GM18909 (cell line): Measurements from ENCODE around the gene CNTNAP2.
"Not testable (repeated sequence)": the region's sequence is repeated elsewhere in the genome, so short reads cannot be mapped to it uniquely, and the experiment has no call there.

ENCODE experiments used
- ATAC-seq: cut with Tn5 transposase; IDR thresholded peaks from one replicate; pipeline ENCODE4 v1.9.1; 2021; ENCODE audit warnings: mild to moderate bottlenecking; ENCODE audit not compliant: unreplicated experiment, poor library complexity

The CNTNAP2 gene

DNA sequence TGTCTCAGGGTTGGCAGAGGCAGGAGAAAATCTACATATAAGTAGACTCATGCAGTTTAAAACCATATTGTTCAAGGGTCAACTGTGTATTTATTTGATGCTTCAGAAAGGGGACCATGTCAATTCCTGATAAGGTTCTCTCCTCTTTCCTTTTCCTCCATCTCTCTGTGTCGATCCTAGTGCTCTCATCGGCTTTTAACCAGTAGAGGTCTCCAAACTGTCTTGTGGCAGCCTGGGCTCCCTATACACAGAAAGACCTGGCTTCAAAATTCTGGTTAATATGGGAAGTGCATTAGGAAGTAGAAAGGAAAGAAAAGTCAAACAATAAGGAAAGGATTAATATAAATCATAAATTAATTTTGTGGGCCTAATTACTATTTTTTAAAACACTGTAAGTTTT, 2169.5 kb downstream of the CNTNAP2 start:
- ATAC-seq = no peak

DNA sequence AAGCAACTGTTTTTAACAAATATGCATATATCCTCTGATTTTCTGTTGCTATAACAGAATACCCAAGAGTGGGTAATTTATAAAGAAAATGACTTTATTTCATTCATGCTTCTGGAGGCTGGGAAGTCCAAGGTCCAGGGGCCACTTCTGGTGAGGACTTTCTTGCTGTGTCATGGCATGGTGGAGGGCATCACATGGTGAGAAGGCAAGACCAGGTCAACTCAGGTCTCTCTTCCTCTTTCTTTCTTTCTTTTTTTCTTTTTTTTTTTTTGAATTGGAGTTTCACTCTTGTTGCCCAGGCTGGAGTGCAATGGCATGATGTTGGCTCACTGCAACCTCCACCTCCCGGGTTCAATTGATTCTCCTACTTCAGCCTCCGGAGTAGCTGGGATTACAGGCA, 2170.9 kb downstream of the CNTNAP2 start:
- ATAC-seq = no peak

GRCh38 chr7:148288592-148289151, 2172.1 kb downstream of the CNTNAP2 start:
- ATAC-seq = no peak

GRCh38 chr7:148289630-148290029, 2173.0 kb downstream of the CNTNAP2 start:
- no peak for ATAC-seq

DNA sequence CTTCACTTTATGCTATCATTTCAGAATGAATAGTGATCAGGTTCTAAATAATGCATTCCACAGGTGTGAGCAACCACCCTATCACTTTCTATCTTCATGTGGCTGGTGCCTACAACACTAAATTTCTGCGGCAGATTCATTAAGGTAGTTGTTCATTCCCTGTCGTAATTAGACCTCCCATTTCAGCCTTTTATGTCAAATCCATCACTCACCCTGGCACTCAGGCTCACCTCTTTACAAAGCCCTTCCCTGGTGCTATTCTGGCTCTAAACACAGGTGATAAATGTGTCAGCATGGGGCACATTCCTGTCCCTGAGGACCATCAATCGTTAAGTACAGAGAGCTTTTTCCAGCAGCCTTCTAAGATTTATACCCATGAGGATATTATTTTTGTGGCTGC, 2173.9 kb downstream of the CNTNAP2 start:
- no peak for ATAC-seq

DNA sequence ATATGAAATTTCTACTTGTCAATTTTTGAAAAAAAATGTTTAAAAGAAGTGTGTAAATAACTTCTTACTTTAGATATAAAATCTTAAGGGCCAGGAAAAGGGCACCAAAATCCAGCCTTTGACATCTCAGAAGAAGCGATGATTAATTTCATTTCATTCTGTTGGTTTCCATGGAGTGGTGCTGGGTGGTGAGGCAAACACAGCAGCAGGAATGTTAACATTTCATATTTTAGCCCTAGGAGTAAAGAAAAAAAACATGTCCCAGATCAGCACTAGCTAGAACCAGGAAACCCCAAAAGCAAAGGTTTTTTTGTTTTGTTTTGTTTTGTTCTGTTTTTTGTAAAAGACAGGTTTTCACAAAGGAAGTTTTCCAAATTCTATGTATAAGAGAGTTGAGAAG, 2175.2 kb downstream of the CNTNAP2 start:
- no peak for ATAC-seq

- ATAC-seq = no peak
These were observed 2180.5 kb downstream of the CNTNAP2 start for GRCh38 chr7:148296994-148297644.

DNA sequence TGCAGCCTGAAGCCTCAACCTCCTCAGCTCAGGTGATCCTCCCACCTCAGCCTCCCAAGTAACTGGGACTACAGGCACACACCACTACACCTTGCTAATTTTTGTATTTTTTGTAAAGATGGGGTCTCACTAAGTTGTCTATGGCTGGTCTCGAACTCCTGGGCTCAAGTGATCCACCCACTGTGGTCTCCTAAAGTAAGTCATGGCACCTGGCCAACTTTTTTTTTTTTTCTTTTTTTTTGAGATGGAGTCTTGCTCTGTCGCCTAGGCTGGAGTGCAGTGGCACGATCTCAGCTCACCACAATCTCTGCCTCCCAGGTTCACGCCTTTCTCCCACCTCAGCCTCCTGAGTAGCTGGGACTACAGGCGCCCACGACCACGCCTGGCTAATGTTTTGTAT, 2182.2 kb downstream of the CNTNAP2 start:
- not testable (repeated sequence) for ATAC-seq

GRCh38 chr7:148299350-148300276, 2183.0 kb downstream of the CNTNAP2 start:
- no peak for ATAC-seq

DNA sequence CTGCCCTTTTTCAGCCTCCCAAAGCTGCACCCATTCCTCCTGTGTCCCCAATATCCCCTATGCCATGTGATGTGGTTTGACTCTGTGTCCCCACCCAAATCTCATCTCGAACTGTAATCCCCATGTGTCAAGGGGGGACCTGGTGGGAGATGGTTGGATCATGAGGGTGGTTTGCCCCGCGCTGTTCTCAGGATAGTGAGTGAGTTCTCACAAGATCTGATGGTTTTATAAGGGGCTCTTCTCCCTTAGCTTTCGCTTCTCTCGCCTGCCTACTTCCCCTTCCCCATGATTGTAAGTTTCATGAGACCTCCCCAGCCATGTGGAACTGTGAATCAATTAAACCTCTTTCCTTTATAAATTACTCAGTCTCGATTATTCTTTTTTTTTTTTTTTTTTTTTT, 2185.8 kb downstream of the CNTNAP2 start:
- not testable (repeated sequence) for ATAC-seq

GRCh38 chr7:148303295-148304082, 2186.9 kb downstream of the CNTNAP2 start:
- ATAC-seq = no peak

DNA sequence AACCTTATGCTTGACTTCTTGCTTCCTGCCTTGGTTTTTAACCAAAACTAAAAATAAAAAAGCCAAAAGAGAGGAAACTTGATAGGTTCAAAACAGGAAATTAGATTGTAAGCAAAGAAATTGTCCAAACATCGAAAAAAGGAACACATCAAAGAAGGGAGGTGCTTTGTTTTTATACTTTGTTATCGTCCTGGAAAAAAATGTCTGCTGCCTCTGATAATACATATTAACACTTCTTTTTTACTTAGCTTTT, 2187.4 kb downstream of the CNTNAP2 start:
- ATAC-seq = no peak

GRCh38 chr7:148304456-148304855, 2187.9 kb downstream of the CNTNAP2 start:
- ATAC-seq = no peak

- ATAC-seq = peak; percentile 59
These were observed 2190.2 kb downstream of the CNTNAP2 start for GRCh38 chr7:148306759-148307158.

DNA sequence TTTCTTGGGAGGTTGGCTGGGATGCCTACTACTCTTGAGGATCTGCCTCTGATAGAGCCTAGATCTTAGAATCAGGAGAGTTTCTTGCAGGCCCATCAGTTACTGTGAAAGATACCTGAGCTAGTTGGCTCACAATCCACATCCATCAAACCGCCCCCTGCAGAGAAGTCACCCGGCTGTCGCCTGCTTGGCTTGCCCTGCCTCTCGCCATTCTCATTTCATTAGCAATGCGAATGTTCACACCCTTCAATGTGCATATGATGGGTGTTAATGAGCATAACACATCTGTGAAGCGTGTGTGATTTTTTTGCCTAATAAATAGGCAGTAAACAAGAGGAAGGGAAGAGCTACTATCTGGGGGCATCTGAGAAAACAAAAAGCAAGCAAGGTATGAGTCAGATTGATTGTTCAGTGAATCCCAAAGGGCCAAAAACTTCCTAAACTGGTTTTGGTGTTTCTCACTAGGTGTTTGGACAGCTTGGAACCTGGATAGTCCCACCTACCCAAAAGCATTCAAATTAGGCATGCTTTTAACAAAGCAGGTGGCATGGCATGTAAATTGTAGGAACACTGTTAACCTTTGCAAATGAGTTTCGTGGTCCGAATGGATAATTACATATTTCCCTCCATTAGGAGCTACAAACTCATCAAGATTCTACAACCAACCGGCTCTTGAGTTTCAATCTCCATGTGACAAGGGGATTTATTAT, 2201.7 kb downstream of the CNTNAP2 start:
- no peak for ATAC-seq

- ATAC-seq = no peak
These were observed 2202.2 kb downstream of the CNTNAP2 start for GRCh38 chr7:148318838-148319237.

DNA sequence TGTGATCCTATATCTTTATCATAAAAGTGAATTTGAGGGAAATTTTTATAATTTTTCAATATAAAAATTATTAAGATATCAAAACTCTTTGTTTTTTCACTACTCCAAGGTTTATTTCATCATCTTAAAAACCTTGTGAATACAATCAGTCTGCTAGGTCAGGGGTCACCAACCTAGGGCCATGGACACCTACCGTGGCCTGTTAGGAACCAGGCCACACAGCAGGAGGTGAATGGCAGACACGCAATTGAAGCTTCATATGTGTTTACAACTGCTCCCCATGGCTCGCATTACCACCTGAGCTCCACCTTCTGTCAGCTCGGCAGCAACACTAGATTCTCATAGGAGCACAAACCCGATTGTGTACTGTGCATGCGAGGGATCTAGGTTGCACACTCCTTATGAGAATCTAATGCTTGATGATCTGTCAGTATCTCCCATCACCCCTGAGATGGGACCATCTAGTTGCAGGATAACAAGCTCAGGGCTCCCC, 2202.8 kb downstream of the CNTNAP2 start:
- ATAC-seq = no peak

DNA sequence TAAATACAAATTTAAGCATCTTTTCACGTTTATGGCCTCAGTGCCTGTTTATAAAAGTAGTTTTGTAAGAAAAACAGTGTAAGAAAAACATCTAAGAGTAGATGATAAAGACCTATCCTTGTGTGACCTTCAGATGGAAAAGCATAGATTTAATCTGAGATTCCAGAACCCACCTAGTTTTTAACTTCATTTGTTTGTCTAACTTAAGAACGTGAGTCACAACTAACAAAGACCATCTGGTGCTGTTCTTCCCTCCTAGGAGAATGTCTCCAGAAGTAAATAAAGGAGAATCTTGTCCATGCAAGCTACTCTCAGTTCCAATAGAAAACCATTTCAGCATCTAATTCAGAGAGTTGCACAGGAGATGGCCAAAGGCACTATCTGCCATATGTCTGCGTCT, 2208.6 kb downstream of the CNTNAP2 start:
- no peak for ATAC-seq

DNA sequence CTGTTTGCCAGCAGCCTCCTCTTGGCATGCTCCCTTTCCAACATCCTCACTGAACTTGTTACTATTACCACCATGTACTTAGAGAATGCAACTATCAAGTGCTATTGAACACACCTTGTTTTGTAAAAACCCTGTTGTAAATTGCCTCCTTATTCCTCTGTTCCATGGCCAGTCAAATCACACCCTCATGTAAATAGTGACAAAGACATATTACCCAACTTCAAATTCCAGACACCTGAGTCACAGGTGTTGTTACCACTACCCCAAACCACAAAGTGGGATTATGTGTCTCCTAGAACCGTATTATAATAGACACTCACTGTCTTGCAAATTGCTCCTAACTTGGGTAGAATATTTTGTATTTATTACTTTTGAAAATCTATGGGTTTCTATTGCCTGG, 2210.8 kb downstream of the CNTNAP2 start:
- no peak for ATAC-seq

GRCh38 chr7:148328906-148329305, 2212.3 kb downstream of the CNTNAP2 start:
- no peak for ATAC-seq
